B cell (primary cell): ENCODE results near the gene SORD. TPM values are rescaled to one million over a fixed set of nuclear protein-coding genes. Genes with fewer than 3 reads are reported as not detected.

Experiments
- ATAC-seq: fragments of 200-7000 bp; cut with Tn5 transposase; one replicate; pipeline ENCODE4 v1.10.0; 2021; ENCODE audit warnings: low read depth, mild to moderate bottlenecking, moderate number of reproducible peaks, moderate library complexity
- CTCF ChIA-PET: fragments of 350-600 bp; sonication (Branson Sonifier 250); formaldehyde crosslinking; loops from one replicate; lab custom pipeline; 2021; ENCODE audit warnings: antibody characterized with exemption, inconsistent platforms; lab: Charles Lee
- POLR2A ChIA-PET: fragments of 350-600 bp; sonication (Branson Sonifier 250); formaldehyde crosslinking; loops from one replicate; lab custom pipeline; 2021; ENCODE audit warnings: antibody characterized with exemption; lab: Charles Lee
- DNase-seq: peaks from one replicate; pipeline ENCODE4 v3.0.0; 2013
- H2AFZ ChIP-seq: 2 replicates; pipeline ENCODE4 v1.6.1; 2012; ENCODE audit warnings: mild to moderate bottlenecking, low read depth, low read length; ENCODE audit not compliant: insufficient read depth, poor library complexity, severe bottlenecking
- H3K27ac ChIP-seq, 2 donors: 1 replicate in 1 of 2; 2 replicates in 1 of 2; pipeline ENCODE4 v1.5.1; 2012 to 2013; ENCODE audit warnings: low read length in 2 of 2, mild to moderate bottlenecking in 2 of 2, moderate library complexity in 1 of 2
- H3K27me3 ChIP-seq, 4 experiments: fragments of 200-600 bp in 1 of 4; sonication (generic) in 1 of 4; replicated peaks in 1 of 4; 1 replicate in 2 of 4; 2 replicates in 2 of 4; pipeline versions ENCODE4 v1.6.1 to v1.7.0; 2013 to 2016; ENCODE audit warnings: low read length in 3 of 4, mild to moderate bottlenecking in 2 of 4, mixed read lengths in 1 of 4, moderate library complexity in 1 of 4; ENCODE audit not compliant: insufficient read depth in 4 of 4, control insufficient read depth in 3 of 4; ENCODE audit errors: control extremely low read depth in 1 of 4
- H3K36me3 ChIP-seq, 2 experiments: replicated peaks in 1 of 2; 1 replicate in 1 of 2; 2 replicates in 1 of 2; pipeline versions ENCODE4 v1.6.1 to v1.7.1; 2013; ENCODE audit warnings: low read length in 1 of 2; ENCODE audit not compliant: insufficient read depth in 2 of 2, control insufficient read depth in 1 of 2; ENCODE audit errors: control extremely low read depth in 1 of 2, extremely low read depth in 1 of 2
- H3K4me1 ChIP-seq, 2 donors: fragments of 200-600 bp in 1 of 2; sonication (generic) in 1 of 2; 1 replicate in 1 of 2; 2 replicates in 1 of 2; pipeline versions ENCODE4 v1.5.1 to v1.6.1; 2013 to 2017; ENCODE audit warnings: low read length in 2 of 2; ENCODE audit not compliant: control insufficient read depth in 2 of 2, insufficient read depth in 2 of 2
- H3K4me2 ChIP-seq: replicated peaks from 2 replicates; pipeline ENCODE3; 2012; ENCODE audit warnings: mild to moderate bottlenecking, low read depth, low read length; ENCODE audit not compliant: poor library complexity, severe bottlenecking
- H3K4me3 ChIP-seq, 5 experiments: fragments of 200-600 bp in 1 of 5; sonication (generic) in 1 of 5; 1 replicate in 3 of 5; 2 replicates in 2 of 5; pipeline versions ENCODE4 v1.5.1 to v1.7.0; 2011 to 2016; ENCODE audit warnings: low read length in 4 of 5, mild to moderate bottlenecking in 4 of 5, low read depth in 2 of 5, control low read depth in 1 of 5, moderate library complexity in 1 of 5; ENCODE audit not compliant: insufficient read depth in 1 of 5; ENCODE audit errors: control extremely low read depth in 1 of 5, extremely low read depth in 1 of 5
- H3K79me2 ChIP-seq: fragments of 200-600 bp; sonication (generic); one replicate; pipeline ENCODE4 v1.6.0; 2016; ENCODE audit warnings: low read length; ENCODE audit not compliant: control insufficient read depth, insufficient read depth
- H3K9ac ChIP-seq: fragments of 200-600 bp; sonication (generic); 2 replicates; pipeline ENCODE4 v1.6.1; 2017; ENCODE audit warnings: mild to moderate bottlenecking, low read length, moderate library complexity
- H3K9me3 ChIP-seq, 3 donors: one replicate each; pipeline versions ENCODE4 v1.6.1 to v1.7.1; 2013; ENCODE audit warnings: low read length in 2 of 3; ENCODE audit not compliant: control insufficient read depth in 2 of 3, insufficient read depth in 1 of 3; ENCODE audit errors: control extremely low read depth in 1 of 3
- H4K20me1 ChIP-seq: 2 replicates; pipeline ENCODE4 v1.6.0; 2012; ENCODE audit warnings: mild to moderate bottlenecking, low read length; ENCODE audit not compliant: insufficient read depth, control insufficient read depth, poor library complexity, severe bottlenecking
- H3K27ac Mint-ChIP-seq: one replicate; pipeline ENCODE4 v1.8.0; 2021; ENCODE audit warnings: mixed read lengths
- H3K27me3 Mint-ChIP-seq: one replicate; pipeline ENCODE4 v1.8.0; 2021; ENCODE audit warnings: mixed read lengths
- H3K4me1 Mint-ChIP-seq: one replicate; pipeline ENCODE4 v1.8.0; 2021; ENCODE audit warnings: mixed read lengths
- H3K4me3 Mint-ChIP-seq: one replicate; pipeline ENCODE4 v1.8.0; 2021; ENCODE audit warnings: mixed read lengths
- H3K9me3 Mint-ChIP-seq: one replicate; pipeline ENCODE4 v1.8.0; 2022; ENCODE audit warnings: mixed read lengths; ENCODE audit not compliant: insufficient read depth
- CTCF ChIP-seq: fragments of 200-600 bp; IDR thresholded peaks from one replicate; pipeline ENCODE4 v1.8.0; 2022; ENCODE audit warnings: antibody characterized with exemption, mild to moderate bottlenecking
- EZH2 ChIP-seq: IDR thresholded peaks from 2 replicates; pipeline ENCODE4 v1.6.1; 2012; ENCODE audit warnings: borderline replicate concordance, low read depth, mild to moderate bottlenecking, moderate library complexity, low read length; ENCODE audit not compliant: insufficient read depth, poor library complexity, severe bottlenecking
- WGBS: methylation state at CpG from one replicate; pipeline ENCODE4 v1.1.5; 2013; ENCODE audit warnings: missing lambda C conversion rate; ENCODE audit not compliant: insufficient coverage; 5-methylcytosine and 5-hydroxymethylcytosine counted together
- intact Hi-C: fragments of 100-400 bp; cut with micrococcal nuclease; formaldehyde crosslinking; loops from one replicate; pipeline ENCODE4 v1.10.0; 2022
- polyA plus RNA-seq: library from polyadenylated mRNA; depleted of rRNA; stranded (reverse); fragments of >200 nt; gene quantifications from 2 replicates; pipeline ENCODE4 v1.2.3, GENCODE V29; 2012
- total RNA-seq, 2 donors: library from RNA; stranded (reverse); fragments of 120-200 nt in 1 of 2; gene quantifications; 1 replicate in 1 of 2; 2 replicates in 1 of 2; pipeline versions ENCODE4 v1.2.3 to v1.2.4, GENCODE V29; 2013 to 2022

SORD gene
- total and polyA plus RNA-seq, 2 donors (not counting 1 experiment from before 2014, with no cell fraction given): 22.2 to 25.8 TPM

- intact Hi-C loops: no loop called here
- Histone ChIP-seq H3K4me2 (no peak overlapping the region), H3K4me1 (no peaks in the 10 kb centered on the region), H2AFZ (no peak overlapping the region), H4K20me1 (no peaks in the 10 kb centered on the region), H3K36me3 (no peaks in the 10 kb centered on the region), H3K27me3 (peaks cover 0 to 9% (median 3%) of the 10 kb centered on the region in 4 experiments), H3K27ac (no peak overlapping the region), H3K9ac (no peak overlapping the region), H3K9me3 (no peaks in the 10 kb centered on the region), H3K79me2 (no peaks in the 10 kb centered on the region), H3K4me3 (no peak overlapping the region)
- ChIA-PET CTCF (interaction anchor here (0.9 to 1.4 kb wide), 2 partner anchors 10 to 35 kb away, joined by 3 read pairs; no protein-coding TSS in a partner anchor), POLR2A (no interaction called here)
- no peak for TF ChIP-seq CTCF
- no peak for TF ChIP-seq EZH2
- ATAC-seq (no peak), DNase-seq (no peak)
- H3K4me3 Mint-ChIP-seq: no peak overlapping the region
- H3K27ac Mint-ChIP-seq: no peak overlapping the region
- no peaks in the 10 kb centered on the region for H3K4me1 Mint-ChIP-seq
- no peaks in the 10 kb centered on the region for H3K9me3 Mint-ChIP-seq
- H3K27me3 Mint-ChIP-seq: peaks cover 27% of the 10 kb centered on the region
Measured at GRCh38 chr15:45083223-45083622, 60.2 kb downstream of the SORD start.

- TF ChIP-seq EZH2 (no peak), CTCF (no peak)
- Mint-ChIP-seq H3K4me1 (no peaks in the 10 kb centered on the region), H3K27ac (no peak overlapping the region), H3K27me3 (peaks cover 27% of the 10 kb centered on the region), H3K9me3 (no peaks in the 10 kb centered on the region), H3K4me3 (no peak overlapping the region)
- H3K4me2 ChIP-seq: no peak overlapping the region
- POLR2A ChIA-PET: no interaction called here
- no peak overlapping the region for H2AFZ ChIP-seq
- CTCF ChIA-PET: interaction anchor here (0.9 to 1.4 kb wide), 2 partner anchors 9 to 34 kb away, joined by 3 read pairs; no protein-coding TSS in a partner anchor
- no peaks in the 10 kb centered on the region for H3K9me3 ChIP-seq
- DNase-seq: no peak
- H3K36me3 ChIP-seq: no peaks in the 10 kb centered on the region
- H3K4me3 ChIP-seq: no peak overlapping the region
- ATAC-seq: no peak
- WGBS: no CpG with 5 or more reads among the region's 3 CpGs
- H3K27me3 ChIP-seq: peaks cover 0 to 9% (median 5%) of the 10 kb centered on the region in 4 experiments
- intact Hi-C loops: no loop called here
- H3K4me1 ChIP-seq: no peaks in the 10 kb centered on the region
- no peak overlapping the region for H3K9ac ChIP-seq
- H4K20me1 ChIP-seq: no peaks in the 10 kb centered on the region
- H3K79me2 ChIP-seq: no peaks in the 10 kb centered on the region
- no peak overlapping the region for H3K27ac ChIP-seq
Measured at GRCh38 chr15:45084163-45084562, 61.2 kb downstream of the SORD start.
